Activated naive CD4-positive, alpha-beta T cell treated with anti-CD3 and anti-CD28 coated beads, Interleukin-2, amount 50 U/mL, for 24 hours (primary cell): Measurements from ENCODE around the gene LTBP1.

Experiments used
- H3K27ac Mint-ChIP-seq: one replicate; pipeline ENCODE4 v1.8.0; 2021; ENCODE audit warnings: mild to moderate bottlenecking, mixed read lengths
- H3K27me3 Mint-ChIP-seq: one replicate; pipeline ENCODE4 v1.8.0; 2021; ENCODE audit warnings: mixed read lengths
- H3K36me3 Mint-ChIP-seq: one replicate; pipeline ENCODE4 v1.8.0; 2021; ENCODE audit warnings: mixed read lengths
- H3K4me1 Mint-ChIP-seq: one replicate; pipeline ENCODE4 v1.8.0; 2021; ENCODE audit warnings: mixed read lengths
- H3K4me3 Mint-ChIP-seq: one replicate; pipeline ENCODE4 v1.8.0; 2021; ENCODE audit warnings: mild to moderate bottlenecking, mixed read lengths
- H3K9me3 Mint-ChIP-seq: one replicate; pipeline ENCODE4 v1.8.0; 2021; ENCODE audit warnings: mixed read lengths

LTBP1 gene

GRCh38 chr2:33333433-33333832, 386.7 kb downstream of the LTBP1 start:
- no peak overlapping the region for H3K27ac Mint-ChIP-seq
- no peak overlapping the region for H3K4me3 Mint-ChIP-seq
- H3K9me3 Mint-ChIP-seq, result no peaks in the 10 kb centered on the region
- H3K27me3 Mint-ChIP-seq, result peaks cover 4% of the 10 kb centered on the region
- no peaks in the 10 kb centered on the region for H3K4me1 Mint-ChIP-seq
- no peaks in the 10 kb centered on the region for H3K36me3 Mint-ChIP-seq

DNA sequence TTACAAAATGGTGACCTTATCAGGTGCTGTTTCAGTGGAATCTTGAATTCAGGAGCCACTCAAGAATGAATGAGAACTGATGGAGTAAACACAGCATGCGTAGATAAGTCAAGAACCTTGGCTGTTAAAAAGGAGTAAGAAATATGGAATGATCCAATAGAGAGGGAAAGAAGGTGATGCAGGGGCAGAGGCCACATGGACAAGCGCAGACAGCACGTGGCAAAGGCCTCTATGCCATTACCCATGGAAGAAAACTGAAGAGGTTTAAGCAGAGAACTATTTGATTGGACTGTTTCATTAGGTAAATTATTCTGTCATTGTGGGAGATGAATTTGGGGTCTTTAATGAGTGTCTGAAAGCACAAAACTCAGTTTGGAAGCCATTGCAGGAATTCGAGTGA, 387.3 kb downstream of the LTBP1 start:
- peaks cover 6% of the 10 kb centered on the region for H3K27me3 Mint-ChIP-seq
- H3K4me1 Mint-ChIP-seq, result no peaks in the 10 kb centered on the region
- H3K27ac Mint-ChIP-seq, result no peak overlapping the region
- H3K36me3 Mint-ChIP-seq, result no peaks in the 10 kb centered on the region
- no peak overlapping the region for H3K4me3 Mint-ChIP-seq
- H3K9me3 Mint-ChIP-seq, result no peaks in the 10 kb centered on the region

DNA sequence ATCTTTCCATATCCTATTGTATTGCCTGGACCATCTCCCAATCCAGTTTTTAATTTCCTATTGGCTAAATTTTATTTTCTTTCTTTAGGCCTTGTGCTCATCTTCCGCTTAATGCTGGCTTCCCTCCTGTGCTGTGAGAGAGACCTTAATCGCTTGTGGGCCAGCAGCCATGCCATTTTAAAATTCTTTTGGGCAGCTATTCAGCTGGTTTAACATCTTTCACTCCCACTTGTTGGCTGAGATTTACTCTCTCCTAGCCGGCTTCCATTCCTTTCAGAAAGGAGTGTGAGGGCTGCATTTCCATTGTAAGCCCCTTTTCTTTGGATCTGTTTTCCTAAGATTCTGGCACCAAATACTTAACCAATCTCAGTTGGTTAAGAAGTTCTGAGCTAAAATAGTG, 388.8 kb downstream of the LTBP1 start:
- H3K4me1 Mint-ChIP-seq, result no peaks in the 10 kb centered on the region
- H3K27ac Mint-ChIP-seq, result no peak overlapping the region
- peaks cover 6% of the 10 kb centered on the region for H3K27me3 Mint-ChIP-seq
- no peaks in the 10 kb centered on the region for H3K9me3 Mint-ChIP-seq
- no peaks in the 10 kb centered on the region for H3K36me3 Mint-ChIP-seq
- no peak overlapping the region for H3K4me3 Mint-ChIP-seq

- H3K27me3 Mint-ChIP-seq, result peaks cover 6% of the 10 kb centered on the region
- H3K4me3 Mint-ChIP-seq, result no peak overlapping the region
- no peak overlapping the region for H3K27ac Mint-ChIP-seq
- H3K9me3 Mint-ChIP-seq, result no peaks in the 10 kb centered on the region
- no peaks in the 10 kb centered on the region for H3K36me3 Mint-ChIP-seq
- H3K4me1 Mint-ChIP-seq, result no peaks in the 10 kb centered on the region
Measured at GRCh38 chr2:33336036-33336625, 389.4 kb downstream of the LTBP1 start.

DNA sequence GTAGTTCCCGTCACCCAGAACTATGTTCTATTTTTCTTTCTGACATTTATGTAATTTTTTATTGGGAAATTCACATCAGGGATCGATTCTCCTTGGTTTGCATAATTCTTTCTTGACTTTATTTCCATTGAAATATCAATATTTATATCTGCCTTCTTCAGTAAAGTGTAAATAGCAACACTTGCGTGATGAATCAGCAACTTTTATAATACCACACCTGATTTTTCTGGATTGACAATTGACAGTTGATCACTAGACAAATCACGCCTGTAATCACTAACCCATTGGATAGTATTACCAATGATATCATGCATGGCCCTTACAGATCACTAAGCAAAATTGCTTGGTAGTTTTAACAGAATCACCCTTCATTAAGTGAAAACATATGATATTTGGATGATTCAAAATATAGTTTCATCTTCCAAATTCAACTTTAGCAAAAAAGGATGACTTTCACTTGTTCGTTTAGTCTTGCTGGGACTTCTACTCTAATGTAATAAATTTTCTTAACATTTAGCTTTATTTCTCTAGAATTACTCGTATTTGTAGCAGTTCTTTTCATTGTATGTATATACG, 390.7 kb downstream of the LTBP1 start:
- Mint-ChIP-seq H3K27me3 (peaks cover 5% of the 10 kb centered on the region), H3K36me3 (no peaks in the 10 kb centered on the region), H3K4me3 (no peak overlapping the region), H3K4me1 (no peaks in the 10 kb centered on the region), H3K9me3 (no peaks in the 10 kb centered on the region), H3K27ac (no peak overlapping the region)

DNA sequence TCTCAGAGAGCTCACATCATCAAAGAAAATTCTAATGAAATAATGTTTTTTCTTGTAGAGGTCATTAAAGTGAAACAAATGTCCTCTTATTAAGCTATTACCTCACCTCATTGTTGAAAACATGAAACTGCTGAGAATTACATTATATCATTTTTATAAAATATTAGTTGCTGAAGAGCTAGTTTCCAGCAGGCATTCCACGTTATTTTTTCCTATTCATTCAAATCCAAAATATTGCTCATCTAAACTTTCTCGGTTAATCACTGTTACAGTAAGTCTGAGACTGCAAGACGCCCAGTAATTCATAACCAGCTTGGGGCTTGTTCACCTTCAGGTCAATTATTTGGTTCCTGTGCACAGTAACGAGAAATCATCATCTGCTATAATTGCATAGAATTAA, 391.2 kb downstream of the LTBP1 start:
- Mint-ChIP-seq H3K9me3 (no peaks in the 10 kb centered on the region), H3K4me3 (no peak overlapping the region), H3K27me3 (peaks cover 5% of the 10 kb centered on the region), H3K36me3 (no peaks in the 10 kb centered on the region), H3K27ac (no peak overlapping the region), H3K4me1 (no peaks in the 10 kb centered on the region)

GRCh38 chr2:33339269-33339668, 392.5 kb downstream of the LTBP1 start:
- Mint-ChIP-seq H3K4me1 (peaks cover 2% of the 10 kb centered on the region), H3K4me3 (no peak overlapping the region), H3K9me3 (no peaks in the 10 kb centered on the region), H3K27ac (no peak overlapping the region), H3K36me3 (no peaks in the 10 kb centered on the region), H3K27me3 (peaks cover 3% of the 10 kb centered on the region)

DNA sequence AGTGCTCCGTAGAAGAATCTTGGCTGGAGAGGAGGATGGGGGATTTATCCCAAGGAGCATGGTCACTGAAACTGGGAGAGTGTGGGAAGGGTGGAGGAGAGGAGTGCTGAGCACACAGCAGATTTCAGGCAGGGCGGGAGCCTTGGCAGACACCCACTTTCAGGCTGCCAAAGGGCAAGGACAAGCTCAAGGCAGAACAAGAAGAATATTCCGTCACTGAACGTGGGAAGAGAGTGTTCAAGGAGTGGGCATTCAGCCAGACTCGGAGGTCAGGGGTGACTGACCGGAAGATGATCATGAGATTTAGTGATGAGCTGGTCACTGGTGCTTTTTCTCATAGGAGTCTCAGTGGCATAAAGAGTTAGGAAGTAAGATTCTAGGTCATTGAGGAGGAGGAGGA, 393.5 kb downstream of the LTBP1 start:
- Mint-ChIP-seq H3K27ac (no peak overlapping the region), H3K4me1 (peaks cover 10% of the 10 kb centered on the region), H3K36me3 (no peaks in the 10 kb centered on the region), H3K9me3 (no peaks in the 10 kb centered on the region), H3K27me3 (peaks cover 3% of the 10 kb centered on the region), H3K4me3 (no peak overlapping the region)

DNA sequence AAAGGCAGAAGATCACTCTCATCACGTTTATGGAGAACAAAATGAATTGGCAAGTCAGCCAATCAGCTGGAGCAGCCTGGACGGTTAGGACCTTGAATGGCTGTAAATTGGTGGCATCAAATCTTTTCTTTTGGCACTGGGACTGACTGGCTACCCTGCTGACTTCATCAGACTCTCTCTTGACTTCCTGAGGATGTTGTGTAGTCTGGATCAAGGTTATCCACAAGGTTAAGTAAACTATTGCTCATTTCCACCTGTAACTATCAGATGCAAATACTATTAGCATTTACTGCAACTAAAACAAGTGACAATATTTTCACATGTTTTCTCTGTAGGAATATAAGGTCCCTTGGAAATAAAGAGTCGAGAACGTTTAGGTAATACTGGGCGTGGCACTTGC, 395.4 kb downstream of the LTBP1 start:
- no peak overlapping the region for H3K27ac Mint-ChIP-seq

GRCh38 chr2:33342705-33343104, 396.0 kb downstream of the LTBP1 start:
- Mint-ChIP-seq H3K4me1 (peaks cover 10% of the 10 kb centered on the region), H3K27ac (no peak overlapping the region), H3K4me3 (no peak overlapping the region), H3K36me3 (no peaks in the 10 kb centered on the region), H3K27me3 (peaks cover 2% of the 10 kb centered on the region), H3K9me3 (no peaks in the 10 kb centered on the region)

More for the DNA sequence above, 395.4 kb downstream of the LTBP1 start:
- Mint-ChIP-seq H3K4me1 (peaks cover 10% of the 10 kb centered on the region), H3K36me3 (no peaks in the 10 kb centered on the region), H3K4me3 (no peak overlapping the region), H3K9me3 (no peaks in the 10 kb centered on the region), H3K27me3 (peaks cover 2% of the 10 kb centered on the region)

- H3K4me3 Mint-ChIP-seq, result no peak overlapping the region
- no peaks in the 10 kb centered on the region for H3K36me3 Mint-ChIP-seq
- H3K4me1 Mint-ChIP-seq, result peaks cover 10% of the 10 kb centered on the region
- no peaks in the 10 kb centered on the region for H3K9me3 Mint-ChIP-seq
- peaks cover 2% of the 10 kb centered on the region for H3K27me3 Mint-ChIP-seq
- H3K27ac Mint-ChIP-seq, result no peak overlapping the region
Measured at GRCh38 chr2:33343387-33343895, 396.7 kb downstream of the LTBP1 start.

DNA sequence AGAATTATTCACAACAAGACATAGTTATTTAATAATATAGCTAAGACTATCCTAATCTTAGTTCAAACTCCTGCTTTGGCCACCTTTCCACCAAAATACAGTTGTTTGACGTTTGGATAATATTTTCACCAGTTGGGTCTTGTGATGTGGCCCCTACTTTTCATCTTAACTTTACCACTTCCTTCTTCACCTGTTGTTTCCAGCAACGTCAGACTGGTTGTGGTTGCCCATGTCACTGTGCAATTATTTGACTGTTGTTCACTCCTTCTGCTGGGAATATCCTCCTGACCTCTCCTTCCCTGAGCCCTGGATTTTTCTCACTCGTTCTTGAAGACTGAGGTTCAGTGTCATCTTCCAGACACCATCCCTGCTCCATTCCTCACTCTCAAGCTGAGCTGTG, 397.5 kb downstream of the LTBP1 start:
- peaks cover 10% of the 10 kb centered on the region for H3K4me1 Mint-ChIP-seq
- H3K9me3 Mint-ChIP-seq, result no peaks in the 10 kb centered on the region
- no peak overlapping the region for H3K27ac Mint-ChIP-seq
- H3K4me3 Mint-ChIP-seq, result no peak overlapping the region
- no peaks in the 10 kb centered on the region for H3K27me3 Mint-ChIP-seq
- H3K36me3 Mint-ChIP-seq, result no peaks in the 10 kb centered on the region

DNA sequence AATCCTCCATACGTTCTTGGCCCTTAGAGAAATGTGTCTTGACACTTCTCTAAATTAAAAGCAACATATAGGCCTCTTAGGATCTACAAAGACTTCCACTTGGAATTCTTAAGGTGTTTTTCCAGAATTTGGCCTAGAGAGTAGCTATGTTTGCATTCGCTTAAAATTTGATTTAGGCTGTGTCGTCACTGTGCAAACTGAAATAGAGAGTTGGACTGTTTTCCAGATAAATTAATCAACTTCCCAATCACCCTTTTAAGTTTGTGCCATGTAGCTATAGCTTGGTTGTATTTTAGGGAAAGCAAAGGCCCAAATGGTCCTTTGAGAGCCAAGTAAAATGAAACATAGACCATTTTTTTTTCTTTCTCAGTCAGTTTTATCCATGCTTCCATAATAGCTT, 401.1 kb downstream of the LTBP1 start:
- H3K36me3 Mint-ChIP-seq, result no peaks in the 10 kb centered on the region
- H3K27ac Mint-ChIP-seq, result no peak overlapping the region
- no peaks in the 10 kb centered on the region for H3K27me3 Mint-ChIP-seq
- no peaks in the 10 kb centered on the region for H3K9me3 Mint-ChIP-seq
- H3K4me3 Mint-ChIP-seq, result no peak overlapping the region
- peaks cover 10% of the 10 kb centered on the region for H3K4me1 Mint-ChIP-seq

GRCh38 chr2:33350632-33351031, 403.9 kb downstream of the LTBP1 start:
- peaks cover 2% of the 10 kb centered on the region for H3K36me3 Mint-ChIP-seq
- H3K27me3 Mint-ChIP-seq, result no peaks in the 10 kb centered on the region
- no peaks in the 10 kb centered on the region for H3K4me1 Mint-ChIP-seq
- peaks cover 7% of the 10 kb centered on the region for H3K9me3 Mint-ChIP-seq
- no peak overlapping the region for H3K27ac Mint-ChIP-seq
- H3K4me3 Mint-ChIP-seq, result no peak overlapping the region

DNA sequence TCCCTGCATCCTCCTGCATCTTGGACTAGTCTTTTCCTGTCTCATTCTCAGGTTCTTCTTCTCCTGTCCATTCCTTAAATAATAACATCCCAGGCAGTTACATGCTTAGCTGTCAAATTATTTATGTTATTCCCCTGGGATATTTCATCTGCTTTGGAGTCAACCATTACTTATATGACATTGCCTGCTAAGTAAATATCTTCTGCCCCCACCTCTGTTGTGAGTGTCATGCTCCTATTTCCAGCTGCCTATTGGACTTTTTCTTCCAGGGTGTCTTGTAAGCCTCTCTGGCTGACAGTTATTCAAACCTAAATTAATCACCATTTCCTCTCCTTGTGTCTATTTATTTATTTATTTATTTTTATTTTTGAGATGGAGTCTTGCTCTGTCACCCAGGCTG, 405.0 kb downstream of the LTBP1 start:
- Mint-ChIP-seq H3K4me1 (no peaks in the 10 kb centered on the region), H3K36me3 (peaks cover 2% of the 10 kb centered on the region), H3K27ac (no peak overlapping the region), H3K9me3 (peaks cover 11% of the 10 kb centered on the region), H3K27me3 (no peaks in the 10 kb centered on the region), H3K4me3 (no peak overlapping the region)

- Mint-ChIP-seq H3K4me1 (no peaks in the 10 kb centered on the region), H3K9me3 (peaks cover 11% of the 10 kb centered on the region), H3K27me3 (no peaks in the 10 kb centered on the region), H3K36me3 (peaks cover 2% of the 10 kb centered on the region), H3K4me3 (no peak overlapping the region), H3K27ac (no peak overlapping the region)
Measured at GRCh38 chr2:33354981-33355380, 408.2 kb downstream of the LTBP1 start.

DNA sequence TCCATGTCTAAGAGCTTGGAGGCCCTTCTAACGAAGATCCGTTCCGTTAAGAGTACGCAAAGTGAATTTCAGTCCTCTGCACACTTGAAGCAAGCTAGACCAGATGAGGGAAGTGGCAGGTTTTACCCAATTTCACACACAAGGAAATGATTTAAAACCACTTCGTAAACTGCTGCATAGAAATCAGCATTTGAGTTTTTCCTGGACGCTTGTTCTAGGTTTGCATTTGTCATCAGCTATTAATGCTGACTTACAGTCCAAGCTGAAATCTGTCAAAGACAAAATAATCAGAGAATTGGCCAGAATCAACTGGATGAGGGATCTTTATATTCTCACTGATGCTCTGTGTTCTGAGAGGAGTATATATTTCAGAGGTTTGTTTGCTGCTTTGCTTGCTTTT, 412.1 kb downstream of the LTBP1 start:
- peaks cover 2% of the 10 kb centered on the region for H3K36me3 Mint-ChIP-seq
- H3K4me3 Mint-ChIP-seq, result no peak overlapping the region
- H3K27ac Mint-ChIP-seq, result no peak overlapping the region
- no peaks in the 10 kb centered on the region for H3K4me1 Mint-ChIP-seq
- H3K27me3 Mint-ChIP-seq, result no peaks in the 10 kb centered on the region
- H3K9me3 Mint-ChIP-seq, result peaks cover 11% of the 10 kb centered on the region
